Osteoblast (primary cell): ENCODE data around the gene ATP8B2. TPM values are rescaled to one million over a fixed set of nuclear protein-coding genes. Genes with fewer than 3 reads are reported as not detected.

Experiments used
- DNase-seq: peaks from one replicate; pipeline ENCODE4 v3.0.0; 2011; ENCODE audit warnings: low spot score, mixed read lengths; ENCODE audit not compliant: insufficient read length; ENCODE audit errors: missing footprints
- H2AFZ ChIP-seq: 2 replicates; pipeline ENCODE4 v1.6.0; 2011; ENCODE audit warnings: mild to moderate bottlenecking, low read length
- H3K27ac ChIP-seq: 2 replicates; pipeline ENCODE4 v1.5.1; 2011; ENCODE audit warnings: mild to moderate bottlenecking, low read depth, low read length, moderate library complexity
- H3K27me3 ChIP-seq: 2 replicates; pipeline ENCODE4 v1.6.0; 2012; ENCODE audit warnings: mild to moderate bottlenecking, control low read depth, inconsistent platforms, low read length, moderate library complexity; ENCODE audit not compliant: insufficient read depth
- H3K36me3 ChIP-seq: 2 replicates; pipeline ENCODE4 v1.5.1; 2011; ENCODE audit warnings: mild to moderate bottlenecking, low read length, control low read depth, moderate library complexity; ENCODE audit not compliant: insufficient read depth
- H3K4me1 ChIP-seq: 2 replicates; pipeline ENCODE4 v1.5.1; 2011; ENCODE audit warnings: mild to moderate bottlenecking, low read length, control low read depth, moderate library complexity; ENCODE audit not compliant: insufficient read depth
- H3K4me2 ChIP-seq: 2 replicates; pipeline ENCODE4 v1.6.0; 2011; ENCODE audit warnings: mild to moderate bottlenecking, low read length; ENCODE audit not compliant: insufficient read depth
- H3K4me3 ChIP-seq: fragments of 200-600 bp; sonication (generic); 3 replicates; pipeline ENCODE4 v1.5.1; 2012; ENCODE audit warnings: mild to moderate bottlenecking, low read length, inconsistent platforms; ENCODE audit not compliant: insufficient read depth
- H3K79me2 ChIP-seq: 2 replicates; pipeline ENCODE4 v1.6.0; 2012; ENCODE audit warnings: mild to moderate bottlenecking, low read length, control low read depth, inconsistent platforms; ENCODE audit not compliant: insufficient read depth
- H3K9me3 ChIP-seq: 2 replicates; pipeline ENCODE4 v1.5.1; 2011; ENCODE audit warnings: low read depth, low read length, control low read depth
- H4K20me1 ChIP-seq: 2 replicates; pipeline ENCODE4 v1.6.0; 2012; ENCODE audit warnings: mild to moderate bottlenecking, low read length, control low read depth; ENCODE audit not compliant: insufficient read depth
- small RNA-seq: library from RNA; depleted of rRNA; stranded (forward); fragments of <200 nt; gene quantifications from one replicate; pipeline ENCODE3, GENCODE V24; 2012
- total RNA-seq: library from RNA; depleted of rRNA; stranded (reverse); fragments of >200 nt; gene quantifications from 2 replicates; pipeline ENCODE4 v1.2.3, GENCODE V29; 2012
- TF ChIP-seq, protein P1 (sequence below): IDR thresholded peaks from 2 replicates; pipeline ENCODE4 v1.5.1; 2011; ENCODE audit warnings: mild to moderate bottlenecking, low read depth, low read length, moderate library complexity; ENCODE audit errors: extremely low read depth

ATP8B2 gene
- total RNA-seq, 1 donor, result 162 TPM

GRCh38 chr1:154398141-154398540 lies 72.8 kb downstream of the ATP8B2 start:
- Histone ChIP-seq H3K9me3 (no peaks in the 10 kb centered on the region), H3K27me3 (no peaks in the 10 kb centered on the region), H3K4me2 (no peak overlapping the region), H3K27ac (no peak overlapping the region), H3K79me2 (no peaks in the 10 kb centered on the region), H3K4me1 (no peaks in the 10 kb centered on the region), H3K4me3 (no peak overlapping the region), H3K36me3 (no peaks in the 10 kb centered on the region), H2AFZ (no peak overlapping the region), H4K20me1 (no peaks in the 10 kb centered on the region)
- no peak for DNase-seq
- TF ChIP-seq, protein P1, sequence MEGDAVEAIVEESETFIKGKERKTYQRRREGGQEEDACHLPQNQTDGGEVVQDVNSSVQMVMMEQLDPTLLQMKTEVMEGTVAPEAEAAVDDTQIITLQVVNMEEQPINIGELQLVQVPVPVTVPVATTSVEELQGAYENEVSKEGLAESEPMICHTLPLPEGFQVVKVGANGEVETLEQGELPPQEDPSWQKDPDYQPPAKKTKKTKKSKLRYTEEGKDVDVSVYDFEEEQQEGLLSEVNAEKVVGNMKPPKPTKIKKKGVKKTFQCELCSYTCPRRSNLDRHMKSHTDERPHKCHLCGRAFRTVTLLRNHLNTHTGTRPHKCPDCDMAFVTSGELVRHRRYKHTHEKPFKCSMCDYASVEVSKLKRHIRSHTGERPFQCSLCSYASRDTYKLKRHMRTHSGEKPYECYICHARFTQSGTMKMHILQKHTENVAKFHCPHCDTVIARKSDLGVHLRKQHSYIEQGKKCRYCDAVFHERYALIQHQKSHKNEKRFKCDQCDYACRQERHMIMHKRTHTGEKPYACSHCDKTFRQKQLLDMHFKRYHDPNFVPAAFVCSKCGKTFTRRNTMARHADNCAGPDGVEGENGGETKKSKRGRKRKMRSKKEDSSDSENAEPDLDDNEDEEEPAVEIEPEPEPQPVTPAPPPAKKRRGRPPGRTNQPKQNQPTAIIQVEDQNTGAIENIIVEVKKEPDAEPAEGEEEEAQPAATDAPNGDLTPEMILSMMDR, result no peak

- H3K9me3 ChIP-seq, result no peaks in the 10 kb centered on the region
- H3K4me1 ChIP-seq, result no peaks in the 10 kb centered on the region
- no peak overlapping the region for H3K27ac ChIP-seq
- no peaks in the 10 kb centered on the region for H3K79me2 ChIP-seq
- no peak overlapping the region for H3K4me2 ChIP-seq
- no peak overlapping the region for H3K4me3 ChIP-seq
- DNase-seq, result no peak
- peaks cover 3% of the 10 kb centered on the region for H3K27me3 ChIP-seq
- H3K36me3 ChIP-seq, result no peaks in the 10 kb centered on the region
- TF ChIP-seq, protein P1, result no peak
- no peaks in the 10 kb centered on the region for H4K20me1 ChIP-seq
- H2AFZ ChIP-seq, result no peak overlapping the region
Measured at GRCh38 chr1:154398678-154399077, 73.4 kb downstream of the ATP8B2 start.

DNA sequence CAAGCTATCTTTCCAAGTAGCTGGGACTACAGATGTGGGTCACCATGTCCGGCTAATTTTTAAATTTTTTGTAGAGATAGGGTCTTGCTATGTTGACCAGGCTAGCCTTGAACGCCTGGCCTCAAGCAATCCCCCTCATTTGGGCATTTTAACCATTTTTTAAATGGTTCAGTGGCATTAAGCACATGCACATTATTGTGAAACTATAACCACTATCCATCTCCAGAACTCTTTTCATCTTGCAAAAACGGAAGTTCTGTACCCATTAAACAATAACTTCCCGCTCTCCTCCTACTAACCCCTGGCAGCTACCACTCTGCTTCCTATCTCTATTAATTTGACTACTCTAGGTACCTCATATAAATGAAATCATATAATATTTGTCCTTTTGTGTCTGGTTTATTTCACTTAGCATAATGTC lies 75.1 kb downstream of the ATP8B2 start:
- no peaks in the 10 kb centered on the region for H4K20me1 ChIP-seq
- no peak overlapping the region for H3K4me2 ChIP-seq
- H3K27ac ChIP-seq, result no peak overlapping the region
- H3K27me3 ChIP-seq, result peaks cover 8% of the 10 kb centered on the region
- H3K36me3 ChIP-seq, result no peaks in the 10 kb centered on the region
- H3K9me3 ChIP-seq, result no peaks in the 10 kb centered on the region
- TF ChIP-seq, protein P1, result no peak
- peaks cover 5% of the 10 kb centered on the region for H3K4me1 ChIP-seq
- no peak for DNase-seq
- H3K79me2 ChIP-seq, result no peaks in the 10 kb centered on the region
- H3K4me3 ChIP-seq, result no peak overlapping the region
- H2AFZ ChIP-seq, result no peak overlapping the region

Small RNA genes within 50 kb of the gene (small RNA-seq; reads per million reads assigned to genes)
- gene RF00273, result not detected
- not detected for gene RNU6-121P
- not detected for gene RNU6-239P
- gene RNU7-57P, result not detected

Other genes with a start within 250 kb of the ATP8B2 start
- under 0.01 TPM in 2 replicates for gene NUP210L, start 170.5 kb upstream of the ATP8B2 start, total RNA-seq
- 299 and 306 TPM in 2 replicates for gene TPM3, start 133.4 kb upstream of the ATP8B2 start, total RNA-seq
- gene CFAP141, start 119.2 kb upstream of the ATP8B2 start, total RNA-seq, result not detected in 2 replicates
- gene UBAP2L, start 104.6 kb upstream of the ATP8B2 start, total RNA-seq, result 88.3 and 98.1 TPM in 2 replicates
- 149 and 152 TPM in 2 replicates for gene HAX1, start 52.9 kb upstream of the ATP8B2 start, total RNA-seq
- gene AQP10, start 4.4 kb upstream of the ATP8B2 start, total RNA-seq, result not detected in 2 replicates
- 5.3 and 8.0 TPM in 2 replicates for gene IL6R, start 79.8 kb downstream of the ATP8B2 start, total RNA-seq
- not detected in 2 replicates for gene TDRD10, start 176.7 kb downstream of the ATP8B2 start, total RNA-seq
- not detected in 2 replicates for gene SHE, start 176.9 kb downstream of the ATP8B2 start, total RNA-seq
- gene UBE2Q1, start 233.1 kb downstream of the ATP8B2 start, total RNA-seq, result 27.9 and 28.6 TPM in 2 replicates
- gene CHRNB2, start 242.3 kb downstream of the ATP8B2 start, total RNA-seq, result under 0.01 TPM in 1 of 2 replicates, not detected in the other